Activated T-cell treated with anti-CD3 and anti-CD28 coated beads, Interleukin-2, amount 50 U/mL, for 4 hours (primary cell): ENCODE results near the gene PCDHGB1. TPM values are rescaled to one million over a fixed set of nuclear protein-coding genes. Genes with fewer than 3 reads are reported as not detected.
"Not testable (repeated sequence)": the region's sequence is repeated elsewhere in the genome, so short reads cannot be mapped to it uniquely, and the experiment has no call there.

ENCODE experiments used
- ATAC-seq, 2 donors: fragments of 200-7000 bp; cut with Tn5 transposase; one replicate each; pipeline ENCODE4 v1.10.0; 2021
- DNase-seq: peaks from one replicate; pipeline ENCODE4 v3.0.0-alpha.2; 2020
- H3K27me3 Mint-ChIP-seq: one replicate; pipeline ENCODE4 v1.8.0; 2021; ENCODE audit warnings: low read depth, mixed read lengths
- H3K36me3 Mint-ChIP-seq: one replicate; pipeline ENCODE4 v1.8.0; 2022; ENCODE audit warnings: mixed read lengths; ENCODE audit not compliant: insufficient read depth
- H3K4me1 Mint-ChIP-seq: one replicate; pipeline ENCODE4 v1.8.0; 2021; ENCODE audit warnings: low read depth, mixed read lengths
- H3K4me3 Mint-ChIP-seq: one replicate; pipeline ENCODE4 v1.8.0; 2021; ENCODE audit warnings: mild to moderate bottlenecking, moderate library complexity, mixed read lengths
- H3K9me3 Mint-ChIP-seq: one replicate; pipeline ENCODE4 v1.8.0; 2021; ENCODE audit warnings: mixed read lengths
- total RNA-seq, 3 donors: library from RNA; stranded (reverse); gene quantifications; one replicate each; pipeline ENCODE4 v1.2.1, GENCODE V29; 2021

PCDHGB1 gene
- total RNA-seq, 3 donors from 2014 or later: 0.13 TPM; not detected in 2

- H3K36me3 Mint-ChIP-seq: peaks cover 2% of the 10 kb centered on the region
- peaks cover 54% of the 10 kb centered on the region for H3K9me3 Mint-ChIP-seq
- no peak within 1 kb of the TSS for H3K4me3 Mint-ChIP-seq
- no peaks in the 10 kb centered on the region for H3K4me1 Mint-ChIP-seq
- peaks cover 85% of the 10 kb centered on the region for H3K27me3 Mint-ChIP-seq
- no peak for ATAC-seq
- DNase-seq: no peak
Observed at GRCh38 chr5:141338538-141339306, 11.2 kb upstream of the PCDHGB1 start, which contains the start of gene PCDHGA2. Gene PCDHGA2, plus strand, starts transcription at chr5:141338760.

GRCh38 chr5:141340781-141341354 lies 9.0 kb upstream of the PCDHGB1 start:
- H3K4me1 Mint-ChIP-seq, ATAC-seq, DNase-seq, H3K36me3 Mint-ChIP-seq, H3K4me3 Mint-ChIP-seq: not testable (repeated sequence)
- peaks cover 87% of the 10 kb centered on the region for H3K27me3 Mint-ChIP-seq
- peaks cover 50% of the 10 kb centered on the region for H3K9me3 Mint-ChIP-seq

GRCh38 chr5:141342773-141343172 lies 7.1 kb upstream of the PCDHGB1 start:
- no peaks in the 10 kb centered on the region for H3K4me1 Mint-ChIP-seq
- peaks cover 88% of the 10 kb centered on the region for H3K27me3 Mint-ChIP-seq
- H3K9me3 Mint-ChIP-seq: peaks cover 44% of the 10 kb centered on the region
- H3K36me3 Mint-ChIP-seq: peaks cover 3% of the 10 kb centered on the region
- no peak for DNase-seq
- ATAC-seq: no peak
- no peak overlapping the region for H3K4me3 Mint-ChIP-seq

- H3K27me3 Mint-ChIP-seq: peaks cover 85% of the 10 kb centered on the region
- peaks cover 3% of the 10 kb centered on the region for H3K36me3 Mint-ChIP-seq
- ATAC-seq: no peak
- peaks cover 39% of the 10 kb centered on the region for H3K9me3 Mint-ChIP-seq
- H3K4me3 Mint-ChIP-seq: no peak within 1 kb of the TSS
- DNase-seq: no peak
- H3K4me1 Mint-ChIP-seq: no peaks in the 10 kb centered on the region
Observed at GRCh38 chr5:141343242-141343952, 6.5 kb upstream of the PCDHGB1 start, which contains the start of gene PCDHGA3. Gene PCDHGA3, plus strand, starts transcription at chr5:141343829. Its CDS starts 205 bp downstream, at chr5:141344034.

- H3K9me3 Mint-ChIP-seq: peaks cover 39% of the 10 kb centered on the region
- no peaks in the 10 kb centered on the region for H3K4me1 Mint-ChIP-seq
- ATAC-seq (no peak), DNase-seq (no peak)
- peaks cover 3% of the 10 kb centered on the region for H3K36me3 Mint-ChIP-seq
- H3K27me3 Mint-ChIP-seq: peaks cover 85% of the 10 kb centered on the region
- H3K4me3 Mint-ChIP-seq: no peak overlapping the region
Observed at GRCh38 chr5:141343953-141344463, 5.9 kb upstream of the PCDHGB1 start.

GRCh38 chr5:141345327-141345726 lies 4.6 kb upstream of the PCDHGB1 start:
- no peak for ATAC-seq
- Mint-ChIP-seq H3K36me3 (peaks cover 4% of the 10 kb centered on the region), H3K9me3 (peaks cover 38% of the 10 kb centered on the region), H3K27me3 (peaks cover 81% of the 10 kb centered on the region), H3K4me3 (no peak overlapping the region), H3K4me1 (no peaks in the 10 kb centered on the region)
- no peak for DNase-seq

GRCh38 chr5:141346017-141346416 lies 3.9 kb upstream of the PCDHGB1 start:
- H3K36me3 Mint-ChIP-seq, H3K4me3 Mint-ChIP-seq, DNase-seq, H3K4me1 Mint-ChIP-seq, ATAC-seq: not testable (repeated sequence)
- peaks cover 35% of the 10 kb centered on the region for H3K9me3 Mint-ChIP-seq
- peaks cover 84% of the 10 kb centered on the region for H3K27me3 Mint-ChIP-seq

GRCh38 chr5:141351591-141351990 lies 1.7 kb downstream of the PCDHGB1 start:
- Mint-ChIP-seq H3K4me1 (no peaks in the 10 kb centered on the region), H3K36me3 (peaks cover 2% of the 10 kb centered on the region), H3K4me3 (no peak overlapping the region), H3K27me3 (peaks cover 75% of the 10 kb centered on the region), H3K9me3 (peaks cover 16% of the 10 kb centered on the region)
- DNase-seq (no peak), ATAC-seq (no peak)

GRCh38 chr5:141354900-141355469 lies 5.1 kb downstream of the PCDHGB1 start, which contains the start of gene PCDHGA4:
Gene PCDHGA4, plus strand, starts transcription at chr5:141355021. Its CDS starts 87 bp downstream, at chr5:141355108.
- peak within 1 kb of the TSS; percentile 45 for H3K4me3 Mint-ChIP-seq
- H3K4me1 Mint-ChIP-seq: no peaks in the 10 kb centered on the region
- H3K27me3 Mint-ChIP-seq: peaks cover 74% of the 10 kb centered on the region
- ATAC-seq (no peak), DNase-seq (no peak)
- peaks cover 24% of the 10 kb centered on the region for H3K9me3 Mint-ChIP-seq
- H3K36me3 Mint-ChIP-seq: peaks cover 2% of the 10 kb centered on the region

GRCh38 chr5:141355641-141356040 lies 5.7 kb downstream of the PCDHGB1 start:
- Mint-ChIP-seq H3K4me3 (no peak overlapping the region), H3K27me3 (peaks cover 73% of the 10 kb centered on the region), H3K36me3 (peaks cover 3% of the 10 kb centered on the region), H3K9me3 (peaks cover 25% of the 10 kb centered on the region), H3K4me1 (no peaks in the 10 kb centered on the region)
- DNase-seq (no peak), ATAC-seq (no peak)

- DNase-seq: no peak
- peaks cover 30% of the 10 kb centered on the region for H3K9me3 Mint-ChIP-seq
- no peak overlapping the region for H3K4me3 Mint-ChIP-seq
- no peak for ATAC-seq
- peaks cover 3% of the 10 kb centered on the region for H3K36me3 Mint-ChIP-seq
- H3K27me3 Mint-ChIP-seq: peaks cover 73% of the 10 kb centered on the region
- H3K4me1 Mint-ChIP-seq: no peaks in the 10 kb centered on the region
Observed at GRCh38 chr5:141356133-141356532, 6.2 kb downstream of the PCDHGB1 start.

- no peaks in the 10 kb centered on the region for H3K4me1 Mint-ChIP-seq
- peaks cover 31% of the 10 kb centered on the region for H3K9me3 Mint-ChIP-seq
- no peak for DNase-seq
- H3K36me3 Mint-ChIP-seq: peaks cover 3% of the 10 kb centered on the region
- ATAC-seq: no peak
- H3K27me3 Mint-ChIP-seq: peaks cover 74% of the 10 kb centered on the region
- no peak overlapping the region for H3K4me3 Mint-ChIP-seq
Observed at GRCh38 chr5:141356950-141357349, 7.1 kb downstream of the PCDHGB1 start.

GRCh38 chr5:141359790-141360426 lies 10.0 kb downstream of the PCDHGB1 start, which contains the start of gene PCDHGB2:
Gene PCDHGB2, plus strand, starts transcription at chr5:141359994. Its CDS starts 142 bp downstream, at chr5:141360136.
- DNase-seq (no peak), ATAC-seq (no peak)
- Mint-ChIP-seq H3K27me3 (peaks cover 85% of the 10 kb centered on the region), H3K36me3 (peaks cover 3% of the 10 kb centered on the region), H3K4me1 (no peaks in the 10 kb centered on the region), H3K9me3 (peaks cover 34% of the 10 kb centered on the region), H3K4me3 (peak within 1 kb of the TSS; percentile 80)
